ENCODE data around the gene TMPO.
"Not testable (repeated sequence)": the region's sequence is repeated elsewhere in the genome, so short reads cannot be mapped to it uniquely, and the experiment has no call there.

TMPO gene

GRCh38 chr12:98471085-98471484 lies 44.3 kb upstream of the TMPO start:
- no peaks in the 10 kb centered on the region for H3K36me3 ChIP-seq (replicated peaks)
- H3K4me3 ChIP-seq (ENCODE audit: low read depth, low read length) = no peak overlapping the region
- TF ChIP-seq CTCF (IDR thresholded peaks at IDR 0.05; ENCODE audit: low read depth, low read length, missing control alignments) = no peak
- no peak overlapping the region for H3K27ac ChIP-seq
- DNase-seq = no peak
- in situ Hi-C loops (cut with HindIII; ENCODE audit: low pct_ligation_motif_present, low sequenced_read_pairs) = no loop called here
- no peaks in the 10 kb centered on the region for H3K27me3 ChIP-seq (replicated peaks)

- DNase-seq = no peak
- H3K4me3 ChIP-seq (ENCODE audit: low read depth, low read length) = no peak overlapping the region
- TF ChIP-seq CTCF (IDR thresholded peaks at IDR 0.05; ENCODE audit: low read depth, low read length, missing control alignments) = no peak
- no peaks in the 10 kb centered on the region for H3K27me3 ChIP-seq (replicated peaks)
- no peaks in the 10 kb centered on the region for H3K36me3 ChIP-seq (replicated peaks)
- in situ Hi-C loops (cut with HindIII; ENCODE audit: low pct_ligation_motif_present, low sequenced_read_pairs) = no loop called here
- peak overlapping the region; percentile 32 for H3K27ac ChIP-seq
These were observed 39.9 kb upstream of the TMPO start for GRCh38 chr12:98475565-98475908.

GRCh38 chr12:98478606-98479005 lies 36.8 kb upstream of the TMPO start:
- no peak for DNase-seq
- TF ChIP-seq CTCF (IDR thresholded peaks at IDR 0.05; ENCODE audit: low read depth, low read length, missing control alignments) = no peak
- H3K36me3 ChIP-seq (replicated peaks) = no peaks in the 10 kb centered on the region
- no peak overlapping the region for H3K27ac ChIP-seq
- H3K4me3 ChIP-seq (ENCODE audit: low read depth, low read length) = no peak overlapping the region
- no peaks in the 10 kb centered on the region for H3K27me3 ChIP-seq (replicated peaks)
- in situ Hi-C loops (cut with HindIII; ENCODE audit: low pct_ligation_motif_present, low sequenced_read_pairs) = no loop called here

GRCh38 chr12:98483621-98484503 lies 31.5 kb upstream of the TMPO start:
- in situ Hi-C loops (cut with HindIII; ENCODE audit: low pct_ligation_motif_present, low sequenced_read_pairs) = no loop called here

GRCh38 chr12:98485792-98486340 lies 29.5 kb upstream of the TMPO start:
- Histone ChIP-seq H3K27me3 (replicated peaks) (no peaks in the 10 kb centered on the region), H3K27ac (no peak overlapping the region), H3K4me3 (ENCODE audit: low read depth, low read length) (no peak overlapping the region), H3K36me3 (replicated peaks) (no peaks in the 10 kb centered on the region)
- no peak for TF ChIP-seq CTCF (IDR thresholded peaks at IDR 0.05; ENCODE audit: low read depth, low read length, missing control alignments)
- in situ Hi-C loops (cut with HindIII; ENCODE audit: low pct_ligation_motif_present, low sequenced_read_pairs) = no loop called here
- no peak for DNase-seq

More at GRCh38 chr12:98483621-98484503, 31.5 kb upstream of the TMPO start:
- no peak for DNase-seq
- no peak for TF ChIP-seq CTCF (IDR thresholded peaks at IDR 0.05; ENCODE audit: low read depth, low read length, missing control alignments)
- H3K27me3 ChIP-seq (replicated peaks) = no peaks in the 10 kb centered on the region
- H3K4me3 ChIP-seq (ENCODE audit: low read depth, low read length) = no peak overlapping the region
- no peak overlapping the region for H3K27ac ChIP-seq
- no peaks in the 10 kb centered on the region for H3K36me3 ChIP-seq (replicated peaks)

- H3K36me3 ChIP-seq (replicated peaks); H3K27me3 ChIP-seq (replicated peaks); H3K4me3 ChIP-seq (ENCODE audit: low read depth, low read length); in situ Hi-C loops (cut with HindIII; ENCODE audit: low pct_ligation_motif_present, low sequenced_read_pairs); H3K27ac ChIP-seq; DNase-seq: not testable (repeated sequence)
These were observed 27.0 kb upstream of the TMPO start for GRCh38 chr12:98488416-98488815.

All from brain microvascular endothelial cell (primary cell).